HL-60 (cell line): Measurements from ENCODE around the gene SHKBP1.

ENCODE experiments used
- DNase-seq, 2 experiments: peaks; one replicate each; pipeline ENCODE4 v3.0.0-alpha.2; 2010 to 2020; ENCODE audit warnings: low read depth in 1 of 2, low spot score in 1 of 2
- H3K27ac ChIP-seq: fragments of 250-450 bp; sonication (Bioruptor Pico); replicated peaks from 2 replicates; pipeline ENCODE4 v1.5.1; 2020; ENCODE audit warnings: mild to moderate bottlenecking, moderate library complexity
- H3K27me3 ChIP-seq: fragments of 250-450 bp; sonication (Bioruptor Pico); 2 replicates; pipeline ENCODE4 v1.5.1; 2021; ENCODE audit warnings: mild to moderate bottlenecking, moderate library complexity; ENCODE audit not compliant: insufficient read depth, poor library complexity, severe bottlenecking
- H3K4me3 ChIP-seq: replicated peaks from 2 replicates; pipeline ENCODE4 v1.5.1; 2011; ENCODE audit warnings: mild to moderate bottlenecking, control low read depth, low read length; ENCODE audit not compliant: insufficient read depth
- GABPA ChIP-seq: IDR thresholded peaks from 2 replicates; pipeline ENCODE4 v1.6.1; 2012; ENCODE audit warnings: low read depth
- POLR2AphosphoS5 ChIP-seq: IDR thresholded peaks from 2 replicates; pipeline ENCODE4 v1.6.1; 2012; ENCODE audit warnings: low read depth
- SPI1 ChIP-seq: IDR thresholded peaks from 2 replicates; pipeline ENCODE4 v1.6.1; 2012; ENCODE audit warnings: low read depth, mild to moderate bottlenecking, borderline replicate concordance
- TF ChIP-seq, protein P1 (sequence below): IDR thresholded peaks from 2 replicates; pipeline ENCODE4 v1.6.1; 2012; ENCODE audit warnings: low read depth; ENCODE audit not compliant: insufficient replicate concordance
- TF ChIP-seq, protein P2 (sequence below): IDR thresholded peaks from one replicate; pipeline ENCODE4 v1.5.1; 2011; ENCODE audit warnings: low read length, control low read depth, inconsistent platforms; ENCODE audit not compliant: insufficient read depth

Gene SHKBP1

DNA sequence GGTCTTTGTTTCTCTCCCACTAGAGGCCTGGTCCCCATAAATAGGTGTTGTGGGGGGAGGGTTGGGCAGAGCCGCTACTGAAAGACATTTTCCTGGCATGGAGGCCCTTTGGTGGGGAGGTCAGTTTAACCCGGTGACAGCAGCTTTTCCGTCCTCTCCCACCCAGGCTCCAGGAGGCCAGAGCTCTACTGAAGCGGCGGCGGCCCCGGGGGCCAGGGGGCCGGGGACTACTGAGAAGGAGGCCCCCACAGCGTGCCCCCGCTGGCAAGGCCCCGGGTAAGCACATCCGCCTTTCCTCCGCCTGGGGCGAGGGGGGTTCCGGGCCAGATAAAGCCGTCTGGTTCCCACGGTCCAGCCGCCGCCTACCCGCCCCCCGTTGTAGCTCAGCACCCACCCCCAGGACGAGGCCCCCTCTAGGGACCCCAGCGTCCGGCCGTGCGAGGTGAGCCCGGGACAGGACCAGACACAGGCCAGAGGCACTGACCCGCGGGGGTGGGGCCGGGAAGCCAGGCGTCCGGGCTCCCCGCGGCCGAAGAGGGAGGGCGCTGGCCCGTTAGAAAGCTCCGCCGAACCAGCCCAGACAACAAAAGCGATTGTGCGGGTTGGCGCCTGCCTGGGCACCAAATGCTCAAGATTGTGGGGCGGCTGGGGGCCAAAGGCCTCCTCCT, 23.4 kb downstream of the SHKBP1 start:
- TF ChIP-seq POLR2AphosphoS5 = no peak
- TF ChIP-seq, protein P1, sequence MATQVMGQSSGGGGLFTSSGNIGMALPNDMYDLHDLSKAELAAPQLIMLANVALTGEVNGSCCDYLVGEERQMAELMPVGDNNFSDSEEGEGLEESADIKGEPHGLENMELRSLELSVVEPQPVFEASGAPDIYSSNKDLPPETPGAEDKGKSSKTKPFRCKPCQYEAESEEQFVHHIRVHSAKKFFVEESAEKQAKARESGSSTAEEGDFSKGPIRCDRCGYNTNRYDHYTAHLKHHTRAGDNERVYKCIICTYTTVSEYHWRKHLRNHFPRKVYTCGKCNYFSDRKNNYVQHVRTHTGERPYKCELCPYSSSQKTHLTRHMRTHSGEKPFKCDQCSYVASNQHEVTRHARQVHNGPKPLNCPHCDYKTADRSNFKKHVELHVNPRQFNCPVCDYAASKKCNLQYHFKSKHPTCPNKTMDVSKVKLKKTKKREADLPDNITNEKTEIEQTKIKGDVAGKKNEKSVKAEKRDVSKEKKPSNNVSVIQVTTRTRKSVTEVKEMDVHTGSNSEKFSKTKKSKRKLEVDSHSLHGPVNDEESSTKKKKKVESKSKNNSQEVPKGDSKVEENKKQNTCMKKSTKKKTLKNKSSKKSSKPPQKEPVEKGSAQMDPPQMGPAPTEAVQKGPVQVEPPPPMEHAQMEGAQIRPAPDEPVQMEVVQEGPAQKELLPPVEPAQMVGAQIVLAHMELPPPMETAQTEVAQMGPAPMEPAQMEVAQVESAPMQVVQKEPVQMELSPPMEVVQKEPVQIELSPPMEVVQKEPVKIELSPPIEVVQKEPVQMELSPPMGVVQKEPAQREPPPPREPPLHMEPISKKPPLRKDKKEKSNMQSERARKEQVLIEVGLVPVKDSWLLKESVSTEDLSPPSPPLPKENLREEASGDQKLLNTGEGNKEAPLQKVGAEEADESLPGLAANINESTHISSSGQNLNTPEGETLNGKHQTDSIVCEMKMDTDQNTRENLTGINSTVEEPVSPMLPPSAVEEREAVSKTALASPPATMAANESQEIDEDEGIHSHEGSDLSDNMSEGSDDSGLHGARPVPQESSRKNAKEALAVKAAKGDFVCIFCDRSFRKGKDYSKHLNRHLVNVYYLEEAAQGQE = no peak
- no peak for TF ChIP-seq GABPA
- TF ChIP-seq, protein P2, sequence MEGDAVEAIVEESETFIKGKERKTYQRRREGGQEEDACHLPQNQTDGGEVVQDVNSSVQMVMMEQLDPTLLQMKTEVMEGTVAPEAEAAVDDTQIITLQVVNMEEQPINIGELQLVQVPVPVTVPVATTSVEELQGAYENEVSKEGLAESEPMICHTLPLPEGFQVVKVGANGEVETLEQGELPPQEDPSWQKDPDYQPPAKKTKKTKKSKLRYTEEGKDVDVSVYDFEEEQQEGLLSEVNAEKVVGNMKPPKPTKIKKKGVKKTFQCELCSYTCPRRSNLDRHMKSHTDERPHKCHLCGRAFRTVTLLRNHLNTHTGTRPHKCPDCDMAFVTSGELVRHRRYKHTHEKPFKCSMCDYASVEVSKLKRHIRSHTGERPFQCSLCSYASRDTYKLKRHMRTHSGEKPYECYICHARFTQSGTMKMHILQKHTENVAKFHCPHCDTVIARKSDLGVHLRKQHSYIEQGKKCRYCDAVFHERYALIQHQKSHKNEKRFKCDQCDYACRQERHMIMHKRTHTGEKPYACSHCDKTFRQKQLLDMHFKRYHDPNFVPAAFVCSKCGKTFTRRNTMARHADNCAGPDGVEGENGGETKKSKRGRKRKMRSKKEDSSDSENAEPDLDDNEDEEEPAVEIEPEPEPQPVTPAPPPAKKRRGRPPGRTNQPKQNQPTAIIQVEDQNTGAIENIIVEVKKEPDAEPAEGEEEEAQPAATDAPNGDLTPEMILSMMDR = no peak
- TF ChIP-seq SPI1 = no peak
- H3K27ac ChIP-seq = no peak overlapping the region
- H3K27me3 ChIP-seq = peaks cover 54% of the 10 kb centered on the region
- no peak for DNase-seq
- no peak overlapping the region for H3K4me3 ChIP-seq

- H3K4me3 ChIP-seq = no peak overlapping the region
- TF ChIP-seq, protein P1 = no peak
- no peak for TF ChIP-seq SPI1
- TF ChIP-seq POLR2AphosphoS5 = no peak
- no peak for TF ChIP-seq GABPA
- TF ChIP-seq, protein P2 = no peak
These were observed 24.0 kb downstream of the SHKBP1 start for GRCh38 chr19:40600570-40601133.

DNA sequence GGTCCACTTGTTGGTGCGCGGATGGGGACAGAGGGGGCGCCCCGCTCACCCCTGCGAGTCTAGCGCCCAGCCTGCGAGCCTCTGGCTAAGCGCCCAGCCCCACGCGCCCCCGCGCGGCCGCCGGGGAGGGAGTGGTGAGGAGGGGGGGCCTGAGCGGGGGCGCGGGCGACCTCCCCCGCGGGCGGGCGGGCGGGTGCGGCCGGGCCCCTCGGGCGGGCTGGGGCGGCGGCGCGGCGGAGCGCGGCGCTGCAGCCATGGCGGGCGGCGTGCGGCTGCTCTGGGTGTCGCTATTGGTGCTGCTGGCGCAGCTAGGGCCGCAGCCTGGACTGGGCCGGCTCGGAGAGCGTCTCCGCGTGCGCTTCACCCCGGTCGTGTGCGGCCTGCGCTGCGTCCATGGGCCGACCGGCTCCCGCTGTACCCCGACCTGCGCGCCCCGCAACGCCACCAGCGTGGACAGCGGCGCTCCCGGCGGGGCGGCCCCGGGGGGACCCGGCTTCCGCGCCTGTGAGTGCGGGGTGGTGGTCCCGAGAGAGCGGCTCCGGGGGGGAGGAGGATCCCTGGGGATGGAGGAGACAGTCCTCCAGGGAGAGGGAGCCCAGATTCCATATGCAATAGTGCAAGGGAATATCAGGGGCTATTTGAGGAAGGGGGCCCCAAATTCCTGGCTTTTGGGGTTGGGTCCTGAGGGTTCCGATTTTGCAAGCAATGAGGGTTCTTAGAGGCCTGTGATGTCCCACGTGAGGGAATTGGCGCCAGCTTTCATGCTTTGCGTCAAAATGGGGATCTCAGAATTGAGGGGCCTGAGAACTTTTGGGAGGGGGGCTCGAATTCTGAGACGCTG, 24.7 kb downstream of the SHKBP1 start, which contains the start of gene LTBP4:
Gene LTBP4 (plus strand): TSS at position 236 of the 841 bp plus-strand sequence. CDS start 19 bp downstream, at position 255.
- 0 out of 2 replicates have a peak within 1 kb of the TSS, but pooled peaks have one; percentile 3 for H3K4me3 ChIP-seq
- H3K27me3 ChIP-seq = peaks cover 55% of the 10 kb centered on the region
- H3K27ac ChIP-seq = no peak within 1 kb of the TSS
- no peak for TF ChIP-seq SPI1
- no peak for TF ChIP-seq POLR2AphosphoS5
- TF ChIP-seq GABPA = no peak
- TF ChIP-seq, protein P2 = no peak
- TF ChIP-seq, protein P1 = no peak
- DNase-seq = no peak

More at GRCh38 chr19:40600570-40601133, 24.0 kb downstream of the SHKBP1 start:
- Histone ChIP-seq H3K27ac (no peak overlapping the region), H3K27me3 (peaks cover 54% of the 10 kb centered on the region)
- DNase-seq = no peak
